NCI-H2107 treated with DMSO at 0.1 percent for 48 hours (cell line): ENCODE results near the gene ATXN3.
"Not testable (repeated sequence)": the region's sequence is repeated elsewhere in the genome, so short reads cannot be mapped to it uniquely, and the experiment has no call there.

Experiments used
- DNase-seq: peaks from one replicate; lab custom pipeline; 2025; ENCODE audit not compliant: unreplicated experiment; lab: John Stamatoyannopoulos, UW

Gene ATXN3

DNA sequence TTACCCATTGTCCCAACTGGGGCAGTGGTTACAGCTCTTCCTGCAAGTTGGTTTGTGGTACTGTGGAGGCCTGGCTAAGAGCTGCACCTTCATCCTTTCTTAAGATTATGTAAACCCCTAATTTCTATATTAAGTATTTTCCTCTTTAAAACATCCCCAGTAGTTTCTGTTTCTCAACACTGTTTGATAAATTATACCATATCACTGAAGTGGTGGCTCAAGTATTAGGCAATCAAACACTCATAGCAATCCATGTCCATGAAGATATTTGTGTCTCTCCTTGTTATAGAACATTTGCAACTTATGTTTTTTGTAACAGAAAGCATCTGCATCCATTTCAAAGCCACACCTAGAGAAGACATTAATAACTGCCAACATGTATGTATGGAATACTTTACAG, 31.8 kb downstream of the ATXN3 start:
- no peak for DNase-seq

DNA sequence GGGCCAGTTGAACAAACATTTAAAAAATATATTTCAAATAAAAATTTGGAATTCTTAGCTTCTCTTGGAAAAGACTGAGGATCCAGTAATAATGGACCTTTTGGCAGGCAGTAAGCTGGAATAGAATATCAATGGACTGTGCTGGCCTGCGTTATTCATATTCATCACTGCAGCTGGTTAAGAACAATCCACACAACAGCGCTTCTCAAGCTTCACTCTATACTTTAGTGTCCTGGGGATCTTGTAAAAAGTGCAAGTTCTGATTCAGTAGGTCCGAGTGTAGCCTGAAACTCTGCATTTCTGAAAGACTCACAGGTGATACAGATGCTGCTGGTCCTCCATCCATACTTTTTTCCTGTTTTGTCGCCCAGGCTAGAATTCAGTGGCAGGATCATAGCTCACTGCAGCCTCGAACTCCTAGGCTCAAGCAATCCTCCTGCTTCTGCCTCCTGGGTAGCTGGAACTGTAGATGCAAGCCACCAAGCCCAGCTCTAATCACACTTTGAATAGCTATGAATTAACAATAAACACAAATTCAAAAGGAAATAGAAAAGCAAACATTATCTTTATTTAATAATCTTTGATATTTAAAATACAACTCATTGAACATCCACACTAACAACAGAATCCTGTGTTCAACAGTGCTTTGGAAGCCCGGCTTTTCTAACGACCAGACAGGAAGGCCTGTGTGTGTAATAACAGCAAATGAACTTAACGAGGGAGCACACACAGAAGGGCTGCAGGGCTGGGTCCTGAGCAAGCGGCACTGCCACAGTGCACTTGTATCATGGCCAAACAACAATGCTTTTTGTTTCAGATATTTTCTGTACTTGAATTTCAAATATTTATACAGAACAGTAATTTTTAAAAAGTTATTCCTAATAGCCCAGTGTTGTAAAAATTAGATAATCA, 48.1 kb downstream of the ATXN3 start:
- DNase-seq: no peak

DNA sequence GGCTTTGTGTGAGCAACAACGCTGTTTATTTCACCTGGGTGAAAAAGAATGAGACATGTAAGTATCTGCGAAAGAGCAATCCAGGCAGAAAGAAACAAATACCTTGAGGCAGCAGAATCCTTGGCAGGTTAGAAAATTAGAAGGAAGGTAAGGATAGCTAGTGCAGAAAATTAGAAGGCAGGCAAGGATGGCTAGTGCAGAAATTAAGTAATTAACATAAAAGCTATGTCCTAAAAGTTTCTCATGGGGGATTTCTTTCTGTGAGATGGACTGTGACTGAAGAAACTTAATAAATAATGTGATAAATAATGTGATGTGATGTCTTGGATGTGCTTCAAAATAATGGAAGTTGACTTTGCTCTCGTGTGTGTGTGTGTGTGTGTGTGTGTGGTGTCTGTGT, 56.6 kb downstream of the ATXN3 start:
- DNase-seq: no peak

DNA sequence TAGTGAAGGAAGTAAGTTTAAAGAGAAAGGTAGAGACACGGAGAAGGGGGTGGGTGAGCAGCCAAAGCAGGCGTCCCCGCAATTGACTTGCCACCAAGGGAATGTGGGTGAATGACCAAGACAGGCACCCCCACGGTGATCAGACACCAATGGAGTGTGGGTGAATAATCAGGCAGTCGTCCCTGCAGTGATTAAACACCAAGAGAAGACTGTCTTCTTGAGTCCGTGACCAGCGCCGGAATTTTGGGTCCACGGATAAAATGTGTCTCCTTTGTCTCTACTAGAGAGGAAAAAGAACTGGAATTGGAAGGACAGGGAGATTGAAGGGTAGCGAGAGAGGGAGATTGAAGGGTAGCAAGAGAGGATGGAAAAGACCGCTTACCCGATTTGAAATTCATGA, 57.2 kb downstream of the ATXN3 start:
- DNase-seq: not testable (repeated sequence)

DNA sequence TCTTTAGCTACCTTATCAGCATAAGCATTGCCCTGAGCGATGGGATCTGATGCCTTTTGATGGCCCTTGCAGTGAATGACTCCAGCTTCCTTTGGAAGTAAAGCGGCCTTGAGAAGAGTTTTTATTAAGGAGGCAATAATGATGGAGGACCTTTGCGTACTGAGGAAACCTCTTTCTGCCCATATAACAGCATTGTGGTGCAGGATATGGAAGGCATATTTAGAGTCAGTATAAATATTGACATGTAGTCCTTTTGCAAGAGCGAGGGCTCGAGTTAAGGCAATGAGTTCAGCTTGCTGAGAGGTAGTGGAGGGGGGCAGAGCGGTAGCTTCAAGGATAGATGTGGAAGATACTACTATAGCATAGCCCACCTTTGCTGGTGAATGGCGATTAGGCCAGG, 60.5 kb downstream of the ATXN3 start:
- not testable (repeated sequence) for DNase-seq

DNA sequence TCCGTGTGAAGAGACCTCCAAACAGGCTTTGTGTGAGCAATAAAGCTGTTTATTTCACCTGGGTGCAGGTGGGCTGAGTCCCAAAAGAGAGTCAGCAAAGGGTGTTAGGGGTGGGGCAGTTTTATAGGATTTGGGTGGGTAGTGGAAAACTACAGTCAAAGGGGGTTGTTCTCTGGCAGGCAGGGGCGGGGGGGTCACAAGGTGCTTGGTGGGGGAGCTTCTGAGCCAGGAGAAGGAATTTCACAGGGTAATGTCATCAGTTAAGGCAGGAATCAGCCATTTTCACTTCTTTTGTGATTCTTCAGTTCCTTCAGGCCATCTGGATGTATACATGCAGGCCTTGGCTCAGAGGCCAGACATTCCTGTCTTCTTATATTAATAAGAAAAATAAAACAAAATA, 64.6 kb downstream of the ATXN3 start:
- not testable (repeated sequence) for DNase-seq

DNA sequence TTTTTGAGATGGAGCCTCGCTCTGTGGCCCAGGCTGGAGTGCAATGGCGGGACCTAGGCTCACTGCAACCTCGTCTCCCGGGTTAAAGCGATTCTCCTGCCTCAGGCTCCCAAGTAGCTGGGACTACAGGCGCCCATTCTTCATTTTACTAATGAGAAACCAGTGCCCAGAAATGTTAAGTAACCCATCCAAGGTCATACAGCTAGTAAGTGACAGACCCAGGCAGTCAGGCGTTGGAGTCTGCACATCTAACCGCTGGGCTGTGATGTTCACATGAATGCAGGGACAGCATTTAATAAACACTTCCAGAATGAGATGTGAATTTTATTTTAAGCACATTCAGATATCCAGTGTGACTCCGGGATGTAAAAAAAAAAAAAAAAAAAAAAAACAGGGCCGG, 65.2 kb downstream of the ATXN3 start:
- DNase-seq: no peak

DNA sequence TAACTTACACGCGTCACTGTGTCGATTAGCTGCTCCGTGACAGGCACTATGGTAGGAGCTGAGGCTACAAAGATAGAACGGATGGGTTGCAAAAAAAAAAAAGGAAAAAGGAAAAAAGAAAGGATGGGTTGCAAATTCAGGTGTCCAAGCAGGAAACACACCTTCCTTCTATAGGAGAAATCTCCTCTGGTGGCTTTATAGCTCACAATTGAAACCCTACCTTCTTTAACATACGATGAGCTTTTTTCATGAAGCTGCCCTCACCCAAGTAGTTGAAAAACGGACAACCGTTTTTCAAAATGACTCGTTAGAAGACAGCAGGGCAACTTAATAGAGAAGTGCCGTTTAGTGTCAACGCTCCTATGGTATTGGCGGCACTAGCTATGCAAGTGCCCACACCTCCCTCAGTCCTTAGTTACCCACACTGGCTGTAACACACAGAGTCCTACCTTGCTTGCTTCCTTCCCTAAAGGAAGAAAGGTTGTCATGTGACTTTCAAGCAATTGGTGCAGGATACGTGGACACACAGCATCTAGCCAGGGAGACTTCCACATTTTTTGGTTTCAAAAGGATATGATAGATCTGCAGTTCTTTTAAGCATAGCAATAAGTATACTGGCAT, 65.8 kb downstream of the ATXN3 start:
- peak; percentile 66 for DNase-seq

DNA sequence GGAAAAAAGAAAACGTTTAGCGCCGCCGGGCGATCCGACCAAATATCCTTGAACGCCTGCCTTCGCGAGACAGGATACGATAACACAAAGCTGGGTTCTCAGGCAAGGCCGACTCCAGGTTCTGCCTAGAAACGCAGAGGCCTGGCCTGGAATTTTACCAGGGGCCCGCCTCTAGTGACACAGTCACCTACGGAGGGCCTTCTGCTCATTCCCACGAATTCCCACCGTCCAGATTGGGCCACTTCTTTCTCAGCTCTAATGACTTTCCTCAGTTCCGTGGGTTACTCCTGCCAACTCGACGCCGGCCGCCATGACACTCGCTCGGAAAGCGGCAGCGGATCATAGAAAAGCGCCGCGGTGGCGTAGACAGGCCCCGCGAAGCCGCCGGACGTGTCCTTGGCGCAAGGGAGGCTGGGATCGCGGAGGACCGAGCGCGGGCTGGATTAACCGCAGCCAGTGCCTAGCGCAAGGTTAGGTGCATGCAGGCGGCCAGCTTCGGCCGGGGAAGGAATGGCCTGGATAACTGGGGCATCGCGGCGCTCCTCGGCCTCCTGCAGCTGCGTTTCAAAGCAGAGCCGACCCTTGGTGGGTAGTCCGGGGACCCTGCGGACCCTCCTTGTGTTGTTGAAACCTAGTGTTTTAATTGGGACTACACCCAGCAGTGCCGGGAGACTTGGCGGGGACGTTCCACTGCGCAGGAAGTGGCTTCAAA, 66.5 kb downstream of the ATXN3 start, which contains the start of gene TRIP11:
TSS of gene TRIP11 (minus strand) at position 341 of the 712 bp plus-strand sequence. CDS start 374 bp downstream, outside the sequence.
- peak; percentile 86 for DNase-seq

DNA sequence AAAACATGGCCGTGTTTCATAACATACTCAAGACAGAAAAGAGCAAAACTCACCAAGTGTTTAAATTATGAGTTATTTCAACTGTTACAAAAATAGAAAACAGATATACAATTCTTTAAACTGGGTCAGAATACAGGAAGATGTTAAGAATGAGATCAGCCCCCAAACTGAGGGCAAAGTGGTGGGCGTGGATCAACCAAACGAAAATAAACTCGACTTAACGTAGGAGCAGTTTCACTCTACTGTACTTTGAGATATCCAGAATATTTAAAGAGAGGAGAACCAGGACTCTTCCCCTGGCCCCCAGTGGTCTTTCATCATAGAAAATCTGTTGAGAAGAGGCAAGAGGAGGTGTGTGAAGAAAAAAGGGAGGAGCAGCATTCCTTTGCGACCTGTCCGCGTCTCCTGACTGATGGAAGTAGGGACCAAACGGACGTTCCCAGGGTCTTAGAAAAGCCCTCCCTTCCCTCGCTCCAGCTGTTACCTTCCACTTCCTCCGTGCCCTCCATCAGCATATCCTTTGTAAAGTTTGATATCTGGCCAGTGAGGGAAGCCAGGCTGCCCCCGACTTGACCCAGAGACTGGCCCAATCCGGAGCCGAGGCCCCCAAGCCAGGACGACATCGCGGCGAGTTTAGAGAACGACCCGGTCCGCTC, 67.2 kb downstream of the ATXN3 start:
- peak; percentile 55 for DNase-seq

DNA sequence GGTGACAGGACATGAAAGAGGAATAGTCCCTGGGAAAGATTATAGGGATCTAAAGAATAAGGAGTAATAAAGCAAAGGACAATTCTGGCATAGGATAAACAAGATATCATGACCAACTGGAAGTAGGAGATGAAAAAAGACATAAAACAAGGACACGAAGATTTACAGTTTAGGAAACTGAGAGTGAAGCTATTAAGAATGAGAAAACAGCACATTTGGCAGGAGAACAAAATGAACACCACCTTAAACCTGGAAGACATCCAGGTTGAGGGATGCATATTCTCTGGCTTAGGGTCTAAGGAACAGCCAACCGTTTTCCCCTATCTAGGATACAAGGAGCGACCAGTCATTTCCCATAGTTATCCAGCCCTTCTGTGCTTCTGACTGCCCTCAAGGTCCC, 68.4 kb downstream of the ATXN3 start:
- DNase-seq: no peak

DNA sequence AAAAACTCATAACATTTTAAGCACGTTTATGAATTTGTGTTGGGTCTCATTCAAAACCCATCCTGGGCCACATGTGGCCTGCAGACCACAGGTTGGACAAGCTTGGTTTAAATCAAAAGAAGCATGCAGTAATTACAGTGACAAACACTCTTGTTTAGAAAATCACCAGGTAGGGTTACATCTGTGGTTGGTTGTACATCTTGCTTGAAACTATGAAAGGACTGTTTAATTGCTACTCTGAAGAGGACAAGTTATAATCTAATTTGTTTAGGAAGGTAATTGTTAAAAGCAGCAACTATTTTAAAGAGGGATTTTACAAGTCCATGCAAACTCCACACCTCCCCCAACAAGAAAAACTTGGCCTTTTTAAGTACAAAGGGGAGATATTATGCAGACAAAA, 70.5 kb downstream of the ATXN3 start:
- peak; percentile 90 for DNase-seq

DNA sequence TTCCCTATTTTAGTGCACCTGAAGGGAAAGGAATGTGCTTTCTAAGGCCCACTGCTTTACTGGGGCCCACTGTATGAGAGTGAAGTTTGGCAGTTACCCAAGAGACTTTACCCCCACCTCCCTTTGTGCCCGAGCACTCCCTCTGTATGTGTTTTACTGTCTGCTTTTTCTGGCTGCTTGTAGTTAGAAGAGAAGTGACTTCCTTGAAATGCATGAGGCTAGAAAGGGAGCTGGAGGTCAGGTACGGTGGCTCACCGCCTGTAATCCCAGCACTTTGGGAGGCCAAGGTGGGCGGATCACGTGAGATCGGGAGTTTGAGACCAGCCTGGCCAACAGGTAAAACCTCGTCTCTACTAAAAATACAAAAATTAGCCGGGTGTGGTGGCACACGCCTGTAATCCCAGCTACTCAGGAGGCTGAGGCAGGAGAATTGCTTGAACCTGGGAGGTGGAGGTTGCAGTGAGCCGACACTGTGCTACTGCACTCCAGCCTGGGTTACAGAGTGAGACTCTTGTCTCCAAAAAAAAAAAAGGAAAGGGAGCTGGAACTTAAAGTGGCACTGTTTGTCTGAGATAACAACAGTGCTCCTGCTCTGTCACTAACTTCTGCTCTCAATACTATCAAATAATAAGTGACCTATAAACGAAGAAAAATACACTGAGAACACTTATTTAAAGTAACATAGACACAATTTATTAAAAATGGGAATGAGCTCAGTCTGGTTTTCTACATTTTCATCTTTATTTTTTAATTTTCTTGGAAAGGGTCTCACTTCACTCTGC, 72.3 kb downstream of the ATXN3 start:
- no peak for DNase-seq

DNA sequence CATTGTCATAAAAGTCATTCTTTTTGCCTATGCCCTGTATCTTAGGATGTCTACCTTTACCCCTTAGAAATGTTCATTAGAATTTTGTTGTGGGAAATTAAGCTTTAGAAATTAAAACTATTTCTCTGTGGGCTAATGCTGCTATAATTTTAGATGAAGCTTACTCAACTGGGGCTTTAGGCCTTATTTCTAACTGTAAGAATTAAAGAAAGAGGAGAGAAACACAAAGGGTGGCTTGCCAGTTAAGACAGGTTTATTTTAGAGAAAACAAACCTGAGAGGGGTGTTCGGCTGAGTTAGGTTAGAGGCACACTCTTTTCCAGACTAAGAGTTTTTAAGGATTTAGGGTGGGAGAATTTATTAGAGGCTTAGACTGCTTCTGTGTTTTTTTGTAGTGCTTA, 72.9 kb downstream of the ATXN3 start:
- no peak for DNase-seq

DNA sequence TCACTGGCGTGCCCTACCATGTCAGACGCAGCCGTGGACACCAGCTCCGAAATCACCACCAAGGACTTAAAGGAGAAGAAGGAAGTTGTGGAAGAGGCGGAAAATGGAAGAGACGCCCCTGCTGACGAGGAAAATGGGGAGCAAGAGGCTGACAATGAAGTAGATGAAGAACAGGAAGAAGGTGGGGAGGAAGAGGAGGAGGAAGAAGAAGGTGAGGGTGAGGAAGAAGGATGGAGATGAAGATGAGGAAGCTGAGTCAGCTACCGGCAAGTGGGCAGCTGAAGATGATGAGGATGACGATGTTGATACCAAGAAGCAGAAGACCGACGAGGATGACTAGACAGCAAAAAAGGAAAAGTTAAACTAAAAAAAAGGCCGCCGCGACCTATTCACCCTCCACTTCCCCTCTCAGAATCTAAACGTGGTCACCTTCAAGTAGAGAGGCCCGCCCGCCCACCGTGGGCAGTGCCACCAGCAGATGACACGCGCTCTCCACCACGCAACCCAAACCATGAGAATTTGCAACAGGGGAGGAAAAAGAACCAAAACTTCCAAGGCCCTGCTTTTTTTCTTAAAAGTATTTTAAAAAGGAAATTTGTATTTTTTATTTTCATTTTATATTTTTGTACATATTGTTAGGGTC, 79.7 kb downstream of the ATXN3 start:
- DNase-seq: no peak

DNA sequence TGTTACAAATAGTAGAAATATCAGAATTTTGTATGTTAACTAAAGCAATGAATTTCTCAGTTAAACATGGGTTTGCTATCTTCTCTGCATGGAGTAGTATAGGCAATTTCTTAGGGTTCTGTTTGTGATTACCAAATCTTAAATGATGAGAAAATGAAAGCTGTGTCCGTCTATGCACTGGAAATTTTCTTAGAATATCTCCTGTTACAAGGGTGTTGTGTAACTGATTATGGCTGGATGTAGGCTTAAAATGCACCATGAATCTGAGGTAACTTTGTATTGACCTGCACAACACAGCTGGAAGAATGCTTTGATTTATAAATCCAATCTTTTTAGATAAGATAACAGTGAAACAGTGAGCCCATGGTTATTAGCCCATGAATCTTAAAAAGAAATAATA, 84.3 kb downstream of the ATXN3 start:
- no peak for DNase-seq

DNA sequence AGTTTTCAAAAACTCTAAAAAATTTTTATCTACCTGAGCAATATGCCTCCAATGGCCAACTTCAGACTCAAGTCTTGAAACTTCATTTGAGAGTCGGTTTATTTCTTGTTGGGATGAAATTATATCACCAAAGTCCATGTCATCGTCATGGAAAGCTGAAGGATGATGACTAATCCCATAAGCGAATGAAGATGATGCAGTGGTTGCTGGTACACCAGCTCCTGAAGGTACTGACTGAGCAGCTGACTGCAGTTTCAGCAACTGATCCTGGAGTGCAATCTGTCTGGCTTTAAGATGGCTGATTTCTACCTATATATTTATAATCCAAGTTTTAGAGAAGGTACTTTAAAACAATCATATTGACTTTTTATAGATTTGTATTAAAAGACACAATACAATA, 84.9 kb downstream of the ATXN3 start:
- DNase-seq: no peak

DNA sequence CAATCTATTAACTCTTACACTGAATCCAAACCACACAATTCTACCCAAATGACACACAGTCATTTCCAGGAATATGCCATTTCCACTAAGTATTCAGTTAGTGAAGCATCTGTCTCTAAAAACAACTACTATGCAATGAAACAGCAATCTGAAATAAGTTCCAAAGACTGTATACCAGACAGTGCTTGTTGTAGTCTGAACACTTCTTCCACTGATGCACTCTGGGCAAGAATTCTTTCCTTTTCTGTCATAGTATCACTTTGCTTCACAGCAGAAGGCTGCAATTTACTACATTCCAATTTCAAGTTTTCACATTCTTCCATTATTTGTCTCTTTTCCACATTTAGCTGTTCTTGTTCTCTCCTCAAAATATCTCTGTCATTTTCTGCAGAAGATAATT, 92.3 kb downstream of the ATXN3 start:
- no peak for DNase-seq

DNA sequence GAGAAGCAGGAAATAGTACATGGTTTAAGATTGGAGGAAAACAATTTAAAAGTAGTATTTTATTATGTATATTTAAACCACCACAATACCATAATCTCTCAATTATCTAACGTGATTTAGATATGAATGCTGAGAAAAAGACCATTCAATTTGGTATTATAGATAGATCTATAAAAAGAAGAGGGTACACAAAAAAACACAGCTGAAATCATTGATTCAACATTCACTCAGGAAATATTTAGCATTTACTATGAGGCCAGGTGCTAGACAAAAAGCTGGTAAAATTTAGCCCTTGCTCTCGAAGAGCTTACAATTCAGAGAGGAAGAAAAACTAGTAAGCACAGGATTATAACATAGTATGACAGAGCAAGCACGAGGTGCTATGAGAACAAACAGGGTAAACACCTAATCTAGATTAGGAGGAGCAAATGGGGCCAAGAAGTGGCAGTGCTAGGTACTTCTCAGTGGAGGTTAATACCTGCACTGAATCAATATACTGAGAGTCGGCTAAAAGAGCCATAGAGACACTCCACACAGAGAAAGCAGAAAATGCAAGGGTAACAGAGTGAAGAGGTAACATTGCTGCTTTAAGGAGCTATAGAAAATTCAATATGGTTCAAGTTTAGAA, 94.1 kb downstream of the ATXN3 start:
- no peak for DNase-seq

DNA sequence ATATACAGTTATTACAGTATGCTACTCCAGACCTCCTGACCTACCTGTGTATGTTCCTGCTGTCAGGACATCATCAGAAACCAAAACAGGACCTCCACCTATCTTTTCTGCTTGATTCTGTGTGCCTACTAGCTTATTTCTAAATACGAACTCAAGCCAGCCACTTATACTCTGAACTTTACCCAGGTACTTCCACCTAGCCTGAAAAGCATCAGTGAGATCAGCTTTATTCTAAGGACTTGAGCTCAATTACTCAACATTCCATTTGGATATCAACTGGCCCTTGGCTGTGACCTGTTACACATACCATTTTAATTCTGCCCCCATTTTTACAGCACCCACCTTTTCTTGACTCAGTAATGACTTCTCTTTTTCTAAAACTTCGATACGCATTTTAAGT, 95.7 kb downstream of the ATXN3 start:
- DNase-seq: no peak
